ENCODE measurements around the gene KDM8.
A peak's percentile ranks its signal among the peaks of the same experiment; 100 is the strongest.
"Not testable (repeated sequence)": the region's sequence is repeated elsewhere in the genome, so short reads cannot be mapped to it uniquely, and the experiment has no call there.

Gene KDM8

DNA sequence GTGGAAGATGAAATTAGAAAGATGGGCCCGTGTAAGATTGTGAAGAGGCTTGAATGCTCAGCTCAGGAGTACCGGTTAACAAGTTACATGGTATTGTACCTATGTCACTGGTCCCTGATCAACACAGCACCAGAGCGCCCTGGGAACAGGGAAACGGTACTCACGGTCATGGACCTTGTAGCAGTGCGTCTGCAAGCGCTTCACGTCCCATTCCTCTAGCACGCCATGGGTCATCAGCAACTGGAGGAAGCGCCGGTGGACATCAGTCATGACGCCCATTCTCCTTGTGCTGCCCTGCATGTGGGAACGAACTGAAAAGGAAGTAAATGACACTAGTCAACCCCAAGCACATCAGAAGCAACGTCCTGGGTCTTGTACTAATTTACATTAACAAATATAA is 53.9 kb downstream of the KDM8 start:
- no peak overlapping the region for H3K27ac ChIP-seq (ENCODE audit: low read depth, low read length, severe bottlenecking)
- 87 to 97% methylated on average over 12 to 13 of the region's 14 CpGs for WGBS, 2 experiments (ENCODE audit: insufficient coverage in 2 of 2)
- no peaks in the 10 kb centered on the region for H3K36me3 ChIP-seq (ENCODE audit: control insufficient read depth, insufficient read depth, low read length)
- H3K4me1 ChIP-seq (ENCODE audit: control insufficient read depth, insufficient read depth, low read length, poor library complexity, severe bottlenecking): peaks cover 25% of the 10 kb centered on the region
- no peaks in the 10 kb centered on the region for H3K9me3 ChIP-seq (ENCODE audit: control insufficient read depth, low read length)
- H3K4me3 ChIP-seq (ENCODE audit: extremely low read depth, insufficient read depth, low read length, poor library complexity, severe bottlenecking): no peak overlapping the region

- Histone ChIP-seq H3K36me3 (ENCODE audit: control insufficient read depth, insufficient read depth, low read length) (no peaks in the 10 kb centered on the region), H3K9me3 (ENCODE audit: control insufficient read depth, low read length) (no peaks in the 10 kb centered on the region), H3K4me1 (ENCODE audit: control insufficient read depth, insufficient read depth, low read length, poor library complexity, severe bottlenecking) (peaks cover 21% of the 10 kb centered on the region), H3K27ac (ENCODE audit: low read depth, low read length, severe bottlenecking) (peak overlapping the region; percentile 59), H3K4me3 (ENCODE audit: extremely low read depth, insufficient read depth, low read length, poor library complexity, severe bottlenecking) (no peak overlapping the region)
- 83 to 90% methylated on average over 3 of the region's 3 CpGs for WGBS, 2 experiments (ENCODE audit: insufficient coverage in 2 of 2)
Measured at GRCh38 chr16:27258241-27258734, 55.0 kb downstream of the KDM8 start.

DNA sequence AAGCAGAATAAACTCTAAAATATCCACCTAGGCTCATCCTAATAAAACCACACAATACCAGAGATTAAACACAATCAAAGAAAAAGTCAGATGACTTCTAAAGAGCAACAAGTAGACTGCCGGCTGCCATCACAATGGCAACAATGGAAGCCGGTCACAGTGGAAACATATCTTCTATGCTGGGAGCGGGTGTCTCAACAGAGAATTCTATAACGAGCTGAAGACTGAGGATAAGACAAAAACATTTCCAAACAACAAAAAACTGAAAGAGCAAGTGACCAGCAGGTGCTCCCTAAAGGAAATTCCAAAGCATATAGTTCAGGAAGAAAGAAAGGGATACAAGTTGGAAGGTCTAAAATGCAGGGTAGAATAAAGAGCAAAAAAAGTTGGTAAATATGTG is 56.4 kb downstream of the KDM8 start:
- no peaks in the 10 kb centered on the region for H3K9me3 ChIP-seq (ENCODE audit: control insufficient read depth, low read length)
- H3K27ac ChIP-seq (ENCODE audit: low read depth, low read length, severe bottlenecking): no peak overlapping the region
- no peaks in the 10 kb centered on the region for H3K36me3 ChIP-seq (ENCODE audit: control insufficient read depth, insufficient read depth, low read length)
- H3K4me1 ChIP-seq (ENCODE audit: control insufficient read depth, insufficient read depth, low read length, poor library complexity, severe bottlenecking): peaks cover 17% of the 10 kb centered on the region
- 100% methylated on average over 2 of the region's 4 CpGs; no CpG with 5 or more reads in 1 of the 2 experiments for WGBS, 2 experiments (ENCODE audit: insufficient coverage in 2 of 2)
- no peak overlapping the region for H3K4me3 ChIP-seq (ENCODE audit: extremely low read depth, insufficient read depth, low read length, poor library complexity, severe bottlenecking)

GRCh38 chr16:27262904-27263423 is 59.6 kb downstream of the KDM8 start:
- not testable (repeated sequence) for H3K9me3 ChIP-seq (ENCODE audit: control insufficient read depth, low read length); H3K4me3 ChIP-seq (ENCODE audit: extremely low read depth, insufficient read depth, low read length, poor library complexity, severe bottlenecking); H3K36me3 ChIP-seq (ENCODE audit: control insufficient read depth, insufficient read depth, low read length); H3K27ac ChIP-seq (ENCODE audit: low read depth, low read length, severe bottlenecking); H3K4me1 ChIP-seq (ENCODE audit: control insufficient read depth, insufficient read depth, low read length, poor library complexity, severe bottlenecking)
- 83 to 100% methylated on average over 1 of the region's 2 CpGs for WGBS, 2 experiments (ENCODE audit: insufficient coverage in 2 of 2)

GRCh38 chr16:27264151-27264550 is 60.8 kb downstream of the KDM8 start:
- Histone ChIP-seq H3K4me1 (ENCODE audit: control insufficient read depth, insufficient read depth, low read length, poor library complexity, severe bottlenecking) (peaks cover 9% of the 10 kb centered on the region), H3K36me3 (ENCODE audit: control insufficient read depth, insufficient read depth, low read length) (no peaks in the 10 kb centered on the region), H3K9me3 (ENCODE audit: control insufficient read depth, low read length) (no peaks in the 10 kb centered on the region), H3K27ac (ENCODE audit: low read depth, low read length, severe bottlenecking) (no peak overlapping the region), H3K4me3 (ENCODE audit: extremely low read depth, insufficient read depth, low read length, poor library complexity, severe bottlenecking) (no peak overlapping the region)
- 62 to 82% methylated on average over 3 of the region's 6 CpGs for WGBS, 2 experiments (ENCODE audit: insufficient coverage in 2 of 2)

DNA sequence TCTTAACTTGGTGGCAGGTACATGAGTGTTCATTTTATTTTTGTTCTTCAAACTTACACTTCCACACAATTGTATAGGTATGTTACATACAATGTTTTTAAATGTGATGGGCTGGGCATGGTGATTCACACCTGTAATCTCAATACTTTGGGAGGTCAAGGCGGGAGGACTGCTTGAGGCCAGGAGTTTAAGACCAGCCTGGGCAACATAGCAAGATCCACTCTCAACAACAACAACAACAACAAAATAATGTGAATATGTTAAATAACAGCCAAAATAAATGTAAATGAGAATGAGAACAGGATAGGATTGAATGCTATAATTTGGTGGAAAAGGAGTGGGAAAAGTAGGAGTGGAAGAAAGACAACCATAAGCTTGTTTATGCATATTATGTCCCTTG is 62.7 kb downstream of the KDM8 start:
- Histone ChIP-seq H3K27ac (ENCODE audit: low read depth, low read length, severe bottlenecking) (no peak overlapping the region), H3K4me3 (ENCODE audit: extremely low read depth, insufficient read depth, low read length, poor library complexity, severe bottlenecking) (no peak overlapping the region), H3K36me3 (ENCODE audit: control insufficient read depth, insufficient read depth, low read length) (no peaks in the 10 kb centered on the region), H3K4me1 (ENCODE audit: control insufficient read depth, insufficient read depth, low read length, poor library complexity, severe bottlenecking) (peaks cover 9% of the 10 kb centered on the region), H3K9me3 (ENCODE audit: control insufficient read depth, low read length) (no peaks in the 10 kb centered on the region)
- WGBS, 2 experiments (ENCODE audit: insufficient coverage in 2 of 2): no CpG with 5 or more reads among the region's 1 CpG

DNA sequence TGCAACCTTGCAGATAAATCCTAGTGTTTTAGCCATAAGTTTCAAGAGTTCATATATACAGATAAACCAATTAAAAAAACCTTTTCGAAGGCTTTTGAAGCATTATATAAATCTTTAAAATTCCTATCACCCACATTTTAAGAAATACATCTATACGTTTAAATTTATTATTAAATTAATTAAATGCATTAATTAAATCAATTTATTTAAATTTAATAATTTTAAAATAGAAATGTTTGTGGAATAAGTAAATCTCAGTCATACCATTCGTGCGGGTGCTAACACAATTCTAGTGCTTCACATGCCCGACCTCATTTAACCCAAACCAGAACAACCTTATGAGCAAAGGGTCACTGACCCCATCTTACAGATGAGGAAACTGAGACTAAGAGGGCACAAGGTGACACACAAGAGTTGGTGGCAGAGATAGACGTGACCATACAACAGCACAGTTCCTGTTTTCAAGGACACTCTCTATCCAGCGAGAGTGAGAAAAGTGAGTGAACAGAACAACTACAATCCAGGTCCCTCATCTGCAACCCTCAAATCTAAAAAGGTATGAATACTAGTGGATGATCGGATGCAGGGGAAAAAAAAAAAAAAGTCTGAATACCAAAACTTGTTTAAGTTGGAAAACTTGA is 63.8 kb downstream of the KDM8 start:
- 100% methylated on average over 2 of the region's 8 CpGs; no CpG with 5 or more reads in 1 of the 2 experiments for WGBS, 2 experiments (ENCODE audit: insufficient coverage in 2 of 2)
- no peak overlapping the region for H3K4me3 ChIP-seq (ENCODE audit: extremely low read depth, insufficient read depth, low read length, poor library complexity, severe bottlenecking)
- H3K27ac ChIP-seq (ENCODE audit: low read depth, low read length, severe bottlenecking): no peak overlapping the region
- H3K4me1 ChIP-seq (ENCODE audit: control insufficient read depth, insufficient read depth, low read length, poor library complexity, severe bottlenecking): peaks cover 9% of the 10 kb centered on the region
- H3K36me3 ChIP-seq (ENCODE audit: control insufficient read depth, insufficient read depth, low read length): no peaks in the 10 kb centered on the region
- H3K9me3 ChIP-seq (ENCODE audit: control insufficient read depth, low read length): no peaks in the 10 kb centered on the region

DNA sequence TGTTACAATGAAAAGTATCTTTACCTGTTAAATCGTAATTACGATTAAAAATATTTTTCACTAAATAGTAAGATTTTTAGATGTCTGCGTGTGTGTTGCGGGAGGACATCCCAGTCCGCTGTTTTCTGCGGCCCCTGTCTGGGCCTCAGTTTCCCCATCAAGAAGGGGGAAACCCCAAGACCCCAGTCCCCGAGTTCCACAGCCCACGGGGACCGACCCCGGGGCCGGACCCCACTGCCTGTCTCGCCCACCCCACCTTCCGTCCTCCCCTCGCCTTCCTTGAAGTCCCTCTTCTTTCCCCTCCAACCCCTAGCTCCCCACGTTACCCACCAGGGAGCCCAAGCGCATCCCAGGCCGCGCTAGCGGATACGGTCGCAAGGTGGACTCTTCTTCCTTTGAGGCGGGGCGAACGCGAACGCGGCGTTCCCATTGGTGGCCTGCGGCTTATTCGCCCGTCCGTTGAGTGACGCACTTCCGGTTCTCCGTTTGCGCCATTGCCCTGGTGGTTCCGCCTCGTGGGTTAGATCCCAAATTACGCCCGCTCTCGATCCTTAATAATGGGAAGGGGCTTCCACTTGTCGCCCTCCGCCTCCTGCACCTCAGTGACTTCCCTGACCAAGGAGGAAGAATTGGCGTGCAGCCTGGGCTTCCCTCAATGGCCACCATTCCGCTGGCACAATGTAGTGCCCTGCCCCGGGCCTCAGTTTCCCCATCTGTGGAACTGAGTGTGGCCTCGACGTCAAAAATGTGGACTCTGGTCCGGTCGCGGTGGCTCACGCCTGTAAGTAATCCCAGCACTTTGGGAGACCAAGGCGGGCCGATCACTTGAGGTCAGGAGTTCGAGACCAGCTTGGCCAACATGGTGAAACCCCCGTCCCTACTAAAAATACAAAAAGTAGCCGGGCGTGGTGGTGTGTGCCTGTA is 65.3 kb downstream of the KDM8 start, which contains the start of gene NSMCE1:
NSMCE1 (minus strand) TSS at position 397 of the 924 bp plus-strand sequence. CDS start 11,202 bp downstream, outside the sequence.
- no peak within 1 kb of the TSS for H3K27ac ChIP-seq (ENCODE audit: low read depth, low read length, severe bottlenecking)
- no peaks in the 10 kb centered on the region for H3K36me3 ChIP-seq (ENCODE audit: control insufficient read depth, insufficient read depth, low read length)
- 49 to 52% methylated on average over 42 to 47 of the region's 58 CpGs for WGBS, 2 experiments (ENCODE audit: insufficient coverage in 2 of 2)

GRCh38 chr16:27269300-27270150 is 66.2 kb downstream of the KDM8 start:
- Histone ChIP-seq H3K36me3 (ENCODE audit: control insufficient read depth, insufficient read depth, low read length) (no peaks in the 10 kb centered on the region), H3K4me1 (ENCODE audit: control insufficient read depth, insufficient read depth, low read length, poor library complexity, severe bottlenecking) (peaks cover 10% of the 10 kb centered on the region), H3K9me3 (ENCODE audit: control insufficient read depth, low read length) (no peaks in the 10 kb centered on the region), H3K4me3 (ENCODE audit: extremely low read depth, insufficient read depth, low read length, poor library complexity, severe bottlenecking) (no peak overlapping the region), H3K27ac (ENCODE audit: low read depth, low read length, severe bottlenecking) (no peak overlapping the region)
- 92 to 93% methylated on average over 8 of the region's 9 CpGs for WGBS, 2 experiments (ENCODE audit: insufficient coverage in 2 of 2)

More for the DNA sequence above, 65.3 kb downstream of the KDM8 start, which contains the start of gene NSMCE1:
- Histone ChIP-seq H3K9me3 (ENCODE audit: control insufficient read depth, low read length) (no peaks in the 10 kb centered on the region), H3K4me3 (ENCODE audit: extremely low read depth, insufficient read depth, low read length, poor library complexity, severe bottlenecking) (peak within 1 kb of the TSS; percentile 43), H3K4me1 (ENCODE audit: control insufficient read depth, insufficient read depth, low read length, poor library complexity, severe bottlenecking) (peaks cover 9% of the 10 kb centered on the region)

GRCh38 chr16:27270349-27270748 is 67.0 kb downstream of the KDM8 start:
- H3K4me3 ChIP-seq (ENCODE audit: extremely low read depth, insufficient read depth, low read length, poor library complexity, severe bottlenecking): no peak overlapping the region
- no peak overlapping the region for H3K27ac ChIP-seq (ENCODE audit: low read depth, low read length, severe bottlenecking)

More at GRCh38 chr16:27270349-27270748, 67.0 kb downstream of the KDM8 start:
- no peaks in the 10 kb centered on the region for H3K36me3 ChIP-seq (ENCODE audit: control insufficient read depth, insufficient read depth, low read length)
- no peaks in the 10 kb centered on the region for H3K9me3 ChIP-seq (ENCODE audit: control insufficient read depth, low read length)
- WGBS, 2 experiments (ENCODE audit: insufficient coverage in 2 of 2): 88 to 97% methylated on average over 3 of the region's 4 CpGs
- H3K4me1 ChIP-seq (ENCODE audit: control insufficient read depth, insufficient read depth, low read length, poor library complexity, severe bottlenecking): peaks cover 6% of the 10 kb centered on the region

All from mesodermal cell (in vitro differentiated cells).